ENCODE results near the gene RPS6KA2. TPM values are rescaled to one million over a fixed set of nuclear protein-coding genes. Genes with fewer than 3 reads are reported as not detected.

RPS6KA2 gene
- total RNA-seq, 2 donors from 2014 or later, result 78.6 to 131 TPM

DNA sequence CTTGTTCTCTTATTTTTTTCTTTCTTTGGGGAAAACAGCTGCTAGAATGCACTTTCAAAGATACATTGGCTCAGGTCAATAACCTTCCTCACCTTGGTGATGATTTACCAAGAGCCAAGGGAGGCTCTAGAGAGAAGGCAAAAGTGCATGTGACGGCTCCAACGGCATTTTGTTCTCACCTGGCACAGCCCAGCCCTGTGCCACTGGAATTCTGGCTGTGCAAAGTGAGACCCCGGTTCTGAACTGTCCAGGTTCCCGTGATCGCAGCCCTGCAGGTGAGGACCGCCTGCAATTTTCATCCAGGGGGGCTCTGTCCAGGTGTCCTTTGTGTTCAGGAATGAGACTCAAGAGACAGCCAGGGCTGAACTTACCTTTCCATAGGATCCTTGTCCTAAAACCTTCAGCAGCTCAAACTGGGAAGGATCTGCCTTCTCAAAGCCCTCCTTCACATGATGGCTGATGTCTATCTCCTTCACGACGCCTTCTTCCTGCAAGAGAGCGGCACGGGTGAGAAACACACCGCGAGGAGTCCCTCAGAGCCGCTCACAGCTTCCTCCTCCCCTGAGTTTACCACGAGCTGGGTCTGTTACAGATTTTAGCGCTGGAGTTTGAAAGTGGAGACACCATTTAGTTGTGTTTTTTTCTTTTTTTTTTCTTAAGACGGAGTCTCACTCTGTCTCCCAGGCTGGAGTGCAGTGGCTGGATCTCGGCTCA, 88.6 kb downstream of the RPS6KA2 start:
- Histone ChIP-seq H3K27ac (no peak overlapping the region), H3K4me1 (peaks cover 0 to 22% of the 10 kb centered on the region in 2 donors), H3K36me3 (peaks cover 22% of the 10 kb centered on the region), H3K9me3 (no peaks in the 10 kb centered on the region), H3K27me3 (no peaks in the 10 kb centered on the region), H3K4me3 (no peak overlapping the region)
- DNase-seq (ENCODE audit: low spot score), result no peak
- TF ChIP-seq, protein P1, sequence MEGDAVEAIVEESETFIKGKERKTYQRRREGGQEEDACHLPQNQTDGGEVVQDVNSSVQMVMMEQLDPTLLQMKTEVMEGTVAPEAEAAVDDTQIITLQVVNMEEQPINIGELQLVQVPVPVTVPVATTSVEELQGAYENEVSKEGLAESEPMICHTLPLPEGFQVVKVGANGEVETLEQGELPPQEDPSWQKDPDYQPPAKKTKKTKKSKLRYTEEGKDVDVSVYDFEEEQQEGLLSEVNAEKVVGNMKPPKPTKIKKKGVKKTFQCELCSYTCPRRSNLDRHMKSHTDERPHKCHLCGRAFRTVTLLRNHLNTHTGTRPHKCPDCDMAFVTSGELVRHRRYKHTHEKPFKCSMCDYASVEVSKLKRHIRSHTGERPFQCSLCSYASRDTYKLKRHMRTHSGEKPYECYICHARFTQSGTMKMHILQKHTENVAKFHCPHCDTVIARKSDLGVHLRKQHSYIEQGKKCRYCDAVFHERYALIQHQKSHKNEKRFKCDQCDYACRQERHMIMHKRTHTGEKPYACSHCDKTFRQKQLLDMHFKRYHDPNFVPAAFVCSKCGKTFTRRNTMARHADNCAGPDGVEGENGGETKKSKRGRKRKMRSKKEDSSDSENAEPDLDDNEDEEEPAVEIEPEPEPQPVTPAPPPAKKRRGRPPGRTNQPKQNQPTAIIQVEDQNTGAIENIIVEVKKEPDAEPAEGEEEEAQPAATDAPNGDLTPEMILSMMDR (IDR thresholded peaks at IDR 0.05), result no peak

DNA sequence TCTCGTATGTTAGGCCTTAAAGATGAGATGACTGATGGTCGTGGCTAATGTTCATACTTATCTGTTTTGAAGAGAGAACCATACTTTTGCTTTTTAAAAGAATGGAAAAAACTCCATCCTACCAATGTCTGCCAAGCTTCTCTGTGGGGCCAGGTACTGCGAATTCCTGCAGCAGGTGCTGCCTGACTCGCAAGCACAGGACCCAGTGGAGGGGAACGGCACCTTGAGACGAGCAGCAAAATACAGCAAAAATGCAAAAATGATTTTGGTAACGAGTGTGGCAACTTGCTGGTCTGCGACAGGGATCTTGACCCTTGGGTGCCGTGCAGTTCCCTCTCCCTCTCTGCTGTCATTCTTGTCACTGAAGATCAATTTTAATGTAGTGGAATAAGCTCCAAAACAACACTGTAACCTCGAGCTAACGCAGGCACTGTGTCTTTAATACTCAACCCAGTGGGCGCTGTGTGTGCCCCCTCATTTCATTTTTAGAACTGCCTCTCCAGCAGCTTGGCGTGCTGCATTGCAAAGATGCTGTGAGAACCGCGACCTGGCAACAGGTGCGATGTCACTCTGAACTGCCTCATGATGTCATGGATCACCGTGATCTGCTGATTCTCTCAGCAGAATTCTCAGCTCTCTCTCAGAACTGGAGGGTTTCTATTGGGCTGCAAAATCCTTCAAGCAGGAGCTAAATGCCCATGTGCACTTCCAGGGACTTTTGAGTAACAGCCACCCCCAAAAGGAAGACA, 92.2 kb downstream of the RPS6KA2 start:
- Histone ChIP-seq H3K4me3 (no peak overlapping the region), H3K36me3 (peaks cover 45% of the 10 kb centered on the region), H3K27ac (no peak overlapping the region), H3K9me3 (no peaks in the 10 kb centered on the region), H3K27me3 (no peaks in the 10 kb centered on the region), H3K4me1 (peaks cover 0 to 3% of the 10 kb centered on the region in 2 donors)
- TF ChIP-seq, protein P1 (IDR thresholded peaks at IDR 0.05), result no peak
- DNase-seq (ENCODE audit: low spot score), result no peak

DNA sequence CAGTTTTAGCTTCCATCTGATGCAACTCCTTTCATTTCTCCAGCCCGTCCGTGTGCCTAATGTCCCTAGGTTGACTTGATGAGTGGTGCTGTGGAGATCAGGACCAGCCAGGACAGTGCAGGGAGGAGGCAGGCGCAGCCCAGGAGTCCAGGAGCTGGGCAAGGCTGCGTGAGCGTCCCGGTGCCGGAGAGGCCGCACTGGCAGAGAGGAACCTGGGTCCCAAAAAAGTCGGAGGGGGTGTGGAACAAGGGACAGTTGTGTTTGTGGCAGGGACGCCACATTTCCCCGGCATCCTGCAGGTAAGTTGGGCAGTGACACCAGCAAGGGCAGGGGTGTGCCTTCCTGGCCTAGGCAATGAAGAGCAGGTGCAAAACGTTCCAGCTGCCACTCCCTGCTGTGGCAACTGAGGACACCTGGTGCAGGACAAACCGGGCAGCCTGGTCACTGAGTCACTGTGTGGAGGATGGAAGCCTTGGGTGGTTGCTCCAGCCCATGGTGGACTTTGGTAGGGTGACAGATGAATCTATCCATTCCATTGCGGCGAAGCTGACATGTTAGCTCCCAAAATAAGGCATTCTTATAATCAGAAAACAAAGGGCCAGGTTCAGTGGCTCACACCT, 93.7 kb downstream of the RPS6KA2 start:
- H3K27me3 ChIP-seq, result no peaks in the 10 kb centered on the region
- no peaks in the 10 kb centered on the region for H3K4me1 ChIP-seq
- DNase-seq (ENCODE audit: low spot score), result no peak
- no peaks in the 10 kb centered on the region for H3K9me3 ChIP-seq
- no peak overlapping the region for H3K4me3 ChIP-seq
- peaks cover 50% of the 10 kb centered on the region for H3K36me3 ChIP-seq
- no peak overlapping the region for H3K27ac ChIP-seq
- TF ChIP-seq, protein P1 (IDR thresholded peaks at IDR 0.05), result no peak

DNA sequence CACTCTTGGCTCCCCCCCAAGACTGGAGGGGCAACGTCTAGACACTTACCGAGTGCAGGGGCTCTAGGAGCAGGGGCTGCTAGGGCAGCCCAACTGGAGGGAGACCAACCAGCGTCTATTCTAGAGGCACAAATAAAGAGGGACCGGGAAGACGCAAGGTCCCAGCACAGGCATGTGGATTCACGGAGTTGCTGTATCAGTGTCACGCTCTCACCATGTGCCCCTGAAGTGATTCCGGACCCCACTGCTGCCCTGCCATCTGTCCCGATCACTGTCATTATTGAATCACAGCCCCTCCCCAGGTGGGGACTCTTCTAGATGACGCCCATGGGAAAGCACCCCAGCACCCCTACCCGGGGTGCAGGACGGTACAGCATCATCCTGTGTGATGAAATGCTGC, 94.7 kb downstream of the RPS6KA2 start:
- Histone ChIP-seq H3K27ac (no peak overlapping the region), H3K4me1 (no peaks in the 10 kb centered on the region), H3K9me3 (no peaks in the 10 kb centered on the region), H3K36me3 (peaks cover 46% of the 10 kb centered on the region), H3K27me3 (no peaks in the 10 kb centered on the region), H3K4me3 (no peak overlapping the region)
- TF ChIP-seq, protein P1 (IDR thresholded peaks at IDR 0.05), result no peak
- DNase-seq (ENCODE audit: low spot score), result no peak

- no peak overlapping the region for H3K27ac ChIP-seq
- TF ChIP-seq, protein P1 (IDR thresholded peaks at IDR 0.05), result no peak
- no peaks in the 10 kb centered on the region for H3K27me3 ChIP-seq
- no peaks in the 10 kb centered on the region for H3K9me3 ChIP-seq
- H3K36me3 ChIP-seq, result peaks cover 39% of the 10 kb centered on the region
- H3K4me3 ChIP-seq, result no peak overlapping the region
- no peaks in the 10 kb centered on the region for H3K4me1 ChIP-seq
- no peak for DNase-seq (ENCODE audit: low spot score)
Observed at GRCh38 chr6:166530211-166531095, 96.6 kb downstream of the RPS6KA2 start.

Data from right atrium auricular region (tissue), 2 donors.